ENCODE data around the gene GNRH2. TPM values are rescaled to one million over a fixed set of nuclear protein-coding genes. Genes with fewer than 3 reads are reported as not detected.
"Not testable (repeated sequence)": the region's sequence is repeated elsewhere in the genome, so short reads cannot be mapped to it uniquely, and the experiment has no call there.

The GNRH2 gene
- total RNA-seq, 4 donors from 2014 or later: 4.6 TPM; not detected in 3

- no peak for DNase-seq (ENCODE audit: low spot score in 2 of 2)
- WGBS, 2 donors: 85 to 92% methylated on average over 4 of the region's 4 CpGs
- H3K27ac ChIP-seq: no peak overlapping the region
- no peaks in the 10 kb centered on the region for H3K9me3 ChIP-seq
- no peak overlapping the region for H3K4me3 ChIP-seq
- H3K27me3 ChIP-seq: no peaks in the 10 kb centered on the region
- H3K4me1 ChIP-seq: no peaks in the 10 kb centered on the region
- H3K36me3 ChIP-seq: peaks cover 0 to 87% (median 9%) of the 10 kb centered on the region in 3 donors
- TF ChIP-seq CTCF (IDR thresholded peaks at IDR 0.05): no peak
- TF ChIP-seq EP300 (IDR thresholded peaks at IDR 0.05): no peak
- no peak for TF ChIP-seq POLR2A (IDR thresholded peaks at IDR 0.05)
These were observed 22.1 kb upstream of the GNRH2 start for GRCh38 chr20:3021327-3021726.

DNA sequence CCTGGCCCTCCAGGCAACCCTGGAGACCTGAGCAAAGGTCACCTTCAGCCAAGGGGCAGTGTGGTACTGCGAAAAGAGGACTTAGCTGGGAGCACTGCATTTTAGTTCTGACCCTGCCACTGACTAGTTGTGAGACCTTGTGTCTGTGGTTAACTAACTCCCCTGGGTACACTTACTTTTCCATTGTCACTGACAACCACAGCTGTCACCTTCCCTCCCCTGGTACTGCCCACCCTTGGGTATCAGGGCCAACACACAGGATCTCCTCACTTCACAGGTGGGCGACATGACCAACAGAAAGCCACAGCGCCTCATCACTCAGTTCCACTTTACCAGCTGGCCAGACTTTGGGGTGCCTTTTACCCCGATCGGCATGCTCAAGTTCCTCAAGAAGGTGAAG is 21.6 kb upstream of the GNRH2 start:
- Histone ChIP-seq H3K27ac (no peak overlapping the region), H3K36me3 (peaks cover 0 to 87% (median 9%) of the 10 kb centered on the region in 3 donors), H3K4me1 (no peaks in the 10 kb centered on the region), H3K27me3 (no peaks in the 10 kb centered on the region), H3K9me3 (no peaks in the 10 kb centered on the region), H3K4me3 (no peak overlapping the region)
- 94 to 95% methylated on average over 5 of the region's 5 CpGs for WGBS, 2 donors
- DNase-seq (ENCODE audit: low spot score in 2 of 2): no peak
- TF ChIP-seq EP300 (IDR thresholded peaks at IDR 0.05) (no peak), POLR2A (IDR thresholded peaks at IDR 0.05) (no peak), CTCF (IDR thresholded peaks at IDR 0.05) (no peak)

- H3K9me3 ChIP-seq; H3K27ac ChIP-seq; H3K4me1 ChIP-seq; DNase-seq (ENCODE audit: low spot score in 2 of 2); H3K4me3 ChIP-seq; H3K27me3 ChIP-seq: not testable (repeated sequence)
- WGBS, 2 donors: 87 to 89% methylated on average over 20 of the region's 20 CpGs
- peaks cover 0 to 88% (median 9%) of the 10 kb centered on the region in 3 donors for H3K36me3 ChIP-seq
These were observed 20.6 kb upstream of the GNRH2 start for GRCh38 chr20:3022559-3023490.

DNA sequence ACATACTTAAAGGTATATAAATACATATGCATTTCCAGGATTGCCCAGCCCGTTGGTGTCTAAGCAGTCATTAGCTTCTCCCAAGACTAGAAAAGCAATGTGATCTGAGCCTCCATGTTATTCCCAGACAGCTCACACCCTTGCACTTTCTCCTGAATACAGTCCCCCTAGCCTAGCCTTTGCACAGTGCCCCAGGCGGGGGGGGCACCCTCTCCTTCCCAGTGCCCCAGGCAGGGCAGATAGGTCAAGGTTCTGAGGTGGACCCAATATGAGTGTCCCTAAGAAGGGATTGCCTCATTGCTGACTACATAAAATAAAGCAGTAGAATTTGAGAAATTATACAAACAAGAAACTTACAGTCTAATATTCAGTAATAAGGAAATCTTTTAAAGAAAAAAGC is 15.4 kb upstream of the GNRH2 start:
- TF ChIP-seq POLR2A (IDR thresholded peaks at IDR 0.05): no peak

GRCh38 chr20:3031524-3032147 is 11.8 kb upstream of the GNRH2 start:
- Histone ChIP-seq H3K27ac (no peak overlapping the region), H3K36me3 (peaks cover 0 to 85% (median 0%) of the 10 kb centered on the region in 3 donors), H3K4me3 (no peak overlapping the region), H3K9me3 (no peaks in the 10 kb centered on the region), H3K27me3 (no peaks in the 10 kb centered on the region), H3K4me1 (no peaks in the 10 kb centered on the region)
- TF ChIP-seq EP300 (IDR thresholded peaks at IDR 0.05) (no peak), POLR2A (IDR thresholded peaks at IDR 0.05) (no peak), CTCF (IDR thresholded peaks at IDR 0.05) (no peak)
- WGBS, 2 donors: 92 to 100% methylated on average over 3 of the region's 3 CpGs
- no peak for DNase-seq (ENCODE audit: low spot score in 2 of 2)

More for the DNA sequence above, 15.4 kb upstream of the GNRH2 start:
- DNase-seq (ENCODE audit: low spot score in 2 of 2): no peak
- H3K4me1 ChIP-seq: no peaks in the 10 kb centered on the region
- no peak overlapping the region for H3K27ac ChIP-seq
- no peaks in the 10 kb centered on the region for H3K9me3 ChIP-seq
- H3K36me3 ChIP-seq: peaks cover 0 to 94% (median 4%) of the 10 kb centered on the region in 3 donors
- H3K27me3 ChIP-seq: no peaks in the 10 kb centered on the region
- H3K4me3 ChIP-seq: no peak overlapping the region
- WGBS, 2 donors: 88 to 91% methylated on average over 2 of the region's 2 CpGs

- Histone ChIP-seq H3K4me3 (no peak overlapping the region), H3K27me3 (no peaks in the 10 kb centered on the region), H3K36me3 (peaks cover 0 to 85% (median 0%) of the 10 kb centered on the region in 3 donors), H3K27ac (peak overlapping the region in 1 of 4 donors; percentile 8), H3K4me1 (no peaks in the 10 kb centered on the region), H3K9me3 (no peaks in the 10 kb centered on the region)
- no peak for TF ChIP-seq POLR2A (IDR thresholded peaks at IDR 0.05)
- no peak for TF ChIP-seq CTCF (IDR thresholded peaks at IDR 0.05)
- TF ChIP-seq EP300 (IDR thresholded peaks at IDR 0.05): peak in 1 of 2 donors; percentile 41
- peak; percentile 44 to 52 for DNase-seq (ENCODE audit: low spot score in 2 of 2)
- WGBS, 2 donors: 83% methylated on average over 8 of the region's 8 CpGs
These were observed 10.8 kb upstream of the GNRH2 start for GRCh38 chr20:3032624-3033023.

All from tibial nerve (tissue), 4 donors.